Activated CD4-positive, alpha-beta T cell treated with anti-CD3 and anti-CD28 coated beads, Interleukin-2, amount 10 ng/mL, durations not matched to agents 7 days and 5 days (primary cell): ENCODE measurements around the gene POLK. TPM values are rescaled to one million over a fixed set of nuclear protein-coding genes. Genes with fewer than 3 reads are reported as not detected.

Experiments used
- CTCF ChIA-PET: fragments of 350-600 bp; sonication (Branson Sonifier 250); formaldehyde crosslinking; loops from one replicate; lab custom pipeline; 2021; ENCODE audit warnings: antibody characterized with exemption; lab: Charles Lee
- POLR2A ChIA-PET: fragments of 350-600 bp; sonication (Branson Sonifier 250); formaldehyde crosslinking; loops from one replicate; lab custom pipeline; 2021; ENCODE audit warnings: antibody characterized with exemption; lab: Charles Lee
- DNase-seq: peaks from one replicate; pipeline ENCODE4 v3.0.0-alpha.2; 2020
- H3K27ac Mint-ChIP-seq: one replicate; pipeline ENCODE4 v1.8.0; 2021; ENCODE audit warnings: mild to moderate bottlenecking, moderate library complexity, mixed read lengths
- H3K27me3 Mint-ChIP-seq: one replicate; pipeline ENCODE4 v1.8.0; 2021; ENCODE audit warnings: mixed read lengths
- H3K36me3 Mint-ChIP-seq: one replicate; pipeline ENCODE4 v1.8.0; 2021; ENCODE audit warnings: low read depth, mixed read lengths
- H3K4me1 Mint-ChIP-seq: one replicate; pipeline ENCODE4 v1.8.0; 2021; ENCODE audit warnings: mixed read lengths
- H3K4me3 Mint-ChIP-seq: one replicate; pipeline ENCODE4 v1.8.0; 2021; ENCODE audit warnings: mild to moderate bottlenecking, moderate library complexity, mixed read lengths
- H3K9me3 Mint-ChIP-seq: one replicate; pipeline ENCODE4 v1.8.0; 2021; ENCODE audit warnings: mixed read lengths
- total RNA-seq, 2 experiments: library from RNA; stranded (reverse); gene quantifications; one replicate each; pipeline ENCODE4 v1.2.3, GENCODE V29; 2021

The POLK gene
- total RNA-seq = 10 to 100 TPM; 27.1 to 30.3 TPM

DNA sequence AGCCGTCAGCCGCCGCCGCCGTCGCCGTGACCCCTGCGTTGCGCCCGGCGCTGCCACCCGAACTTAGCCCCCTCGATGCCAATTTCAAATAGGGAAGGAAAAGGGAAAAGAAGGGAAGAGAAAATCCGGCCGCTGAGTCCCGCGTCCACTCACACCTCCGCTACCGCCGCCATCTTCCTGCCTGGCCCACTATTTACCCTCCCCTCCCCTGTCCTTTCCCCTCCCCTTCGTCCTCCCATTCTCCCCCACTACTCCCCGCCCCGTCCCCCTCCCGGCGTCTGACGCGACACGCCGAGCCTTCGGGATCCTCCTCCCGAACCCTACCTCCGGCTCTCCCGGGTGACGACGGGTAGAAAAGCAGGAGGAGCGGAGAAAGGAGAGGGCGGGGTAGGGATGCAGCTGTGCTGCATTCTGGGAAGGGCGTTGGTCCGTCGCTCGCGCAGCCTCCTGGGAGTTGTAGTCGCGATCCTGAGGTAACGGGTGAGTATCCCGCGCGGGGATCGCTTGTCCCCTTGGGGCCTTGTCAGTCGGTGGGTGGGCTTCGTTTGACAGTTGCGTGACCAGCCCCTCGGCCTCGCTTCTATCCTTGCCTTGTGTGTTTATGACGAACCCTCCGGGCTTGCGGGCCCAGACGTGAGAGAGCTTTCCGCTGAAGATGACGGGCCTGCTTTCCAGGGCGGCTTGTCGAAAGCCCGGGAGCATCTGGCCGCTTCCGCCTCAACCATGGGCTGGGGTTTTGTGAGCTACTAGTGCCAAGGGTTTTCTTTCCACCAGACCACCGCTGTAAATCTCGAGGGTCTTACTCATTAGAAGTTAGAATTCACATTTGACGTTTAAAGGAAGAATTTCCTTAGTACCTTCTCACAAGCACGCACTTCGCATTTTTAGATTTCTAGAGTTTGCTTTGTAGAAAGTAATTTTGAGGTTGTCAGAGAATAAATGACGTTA lies at the start of gene POLK, which contains the start of gene CERT1:
Gene POLK, plus strand, starts transcription at position 457 of the 948 bp plus-strand sequence.
Gene CERT1, minus strand, starts transcription at position 195 of the 948 bp plus-strand sequence. CDS start 422 bp downstream, outside the sequence.
- peaks cover 24% of the 10 kb centered on the region for H3K36me3 Mint-ChIP-seq
- POLR2A ChIA-PET = interaction anchor here (0.7 kb wide), 1 partner anchor 137 kb away, joined by 4 read pairs; no protein-coding TSS in a partner anchor
- H3K4me1 Mint-ChIP-seq = peaks cover 45% of the 10 kb centered on the region
- no peaks in the 10 kb centered on the region for H3K27me3 Mint-ChIP-seq
- H3K4me3 Mint-ChIP-seq = peak within 1 kb of the TSS; percentile 97
- DNase-seq = peak; percentile 98
- peaks cover 7% of the 10 kb centered on the region for H3K9me3 Mint-ChIP-seq
- peak within 1 kb of the TSS; percentile 89 for H3K27ac Mint-ChIP-seq
- CTCF ChIA-PET = interaction anchor here (0.7 to 1.5 kb wide), 4 partner anchors 9 to 534 kb away, joined by 3 to 4 read pairs (median 3); no protein-coding TSS in a partner anchor

DNA sequence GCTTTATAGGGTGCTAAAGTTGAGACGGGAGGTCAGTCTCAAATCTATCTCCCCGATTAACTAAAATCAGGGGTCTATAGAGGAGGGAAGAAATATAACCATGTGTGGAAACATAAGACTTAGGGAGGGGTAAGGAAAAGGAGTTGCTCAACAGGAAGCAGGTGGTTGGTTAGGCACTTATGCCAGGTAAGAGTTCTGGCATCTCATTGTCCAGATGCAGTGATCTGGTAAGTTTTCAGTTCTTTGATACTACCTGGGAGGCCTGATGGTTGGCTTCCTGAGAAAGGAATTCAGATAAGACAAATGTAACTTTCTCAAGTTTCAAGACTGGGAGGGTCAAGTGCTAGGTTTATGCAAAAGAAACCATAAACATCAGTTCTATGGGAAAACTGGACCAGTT lies 48.0 kb upstream of the POLK start:
- no peak for DNase-seq
- CTCF ChIA-PET = no interaction called here
- Mint-ChIP-seq H3K4me1 (peaks cover 32% of the 10 kb centered on the region), H3K4me3 (no peak overlapping the region), H3K27ac (no peak overlapping the region), H3K36me3 (peaks cover 23% of the 10 kb centered on the region), H3K9me3 (peaks cover 18% of the 10 kb centered on the region), H3K27me3 (no peaks in the 10 kb centered on the region)
- POLR2A ChIA-PET = no interaction called here

DNA sequence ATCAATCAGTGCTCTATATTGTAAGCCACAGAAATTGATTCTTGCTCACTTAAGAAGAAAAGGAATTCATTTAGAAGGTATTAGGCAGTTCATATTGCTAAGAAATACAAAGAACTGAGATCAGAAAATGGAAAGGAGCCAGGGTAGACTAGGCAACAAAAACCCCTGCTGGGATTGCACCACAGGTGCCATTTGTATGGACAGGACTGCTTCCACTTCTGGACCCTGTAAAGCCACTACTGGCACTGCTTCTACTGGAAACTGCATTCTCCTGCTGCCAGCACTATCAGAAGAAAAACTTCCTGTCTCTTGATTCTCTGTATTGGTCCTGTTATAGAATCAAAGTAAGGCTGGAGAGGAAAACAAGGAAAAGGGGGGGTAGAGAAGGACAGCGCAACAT lies 46.2 kb upstream of the POLK start:
- CTCF ChIA-PET = no interaction called here
- H3K4me3 Mint-ChIP-seq = no peak overlapping the region
- peaks cover 30% of the 10 kb centered on the region for H3K9me3 Mint-ChIP-seq
- H3K4me1 Mint-ChIP-seq = peaks cover 32% of the 10 kb centered on the region
- POLR2A ChIA-PET = no interaction called here
- no peak overlapping the region for H3K27ac Mint-ChIP-seq
- H3K27me3 Mint-ChIP-seq = no peaks in the 10 kb centered on the region
- H3K36me3 Mint-ChIP-seq = peaks cover 30% of the 10 kb centered on the region
- DNase-seq = no peak

DNA sequence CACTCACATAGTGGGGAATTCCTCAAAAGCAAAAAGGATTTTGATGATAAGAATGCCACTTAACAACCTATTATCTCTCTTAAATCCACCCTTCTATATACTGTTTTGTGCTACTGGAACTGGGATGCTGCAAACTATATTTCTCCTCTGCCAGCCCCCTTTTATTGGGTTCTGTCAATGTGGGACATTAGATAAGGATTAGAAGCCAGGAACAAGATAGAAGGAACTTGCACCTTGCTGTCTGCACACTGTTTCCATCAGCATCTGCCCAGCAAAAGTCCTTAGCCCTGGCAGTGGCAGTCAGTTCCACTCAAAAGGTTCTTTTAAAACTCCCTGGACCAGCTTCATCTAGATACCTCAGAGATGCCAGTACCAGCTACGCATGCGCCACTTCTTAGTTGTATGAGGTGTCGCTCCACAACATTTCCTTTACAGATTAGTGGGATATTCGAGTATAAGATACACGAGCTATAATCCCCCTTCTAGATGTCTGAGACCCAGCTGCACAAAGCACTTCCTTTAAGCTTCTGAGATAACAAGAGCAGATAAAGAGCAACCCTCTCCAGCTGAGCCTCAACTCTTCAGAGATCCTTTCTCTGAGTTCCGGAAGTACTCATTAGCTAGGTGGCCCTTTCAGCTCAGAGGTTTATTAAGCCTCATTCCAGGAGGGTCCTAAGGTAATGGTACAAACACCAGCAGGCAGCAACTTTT lies 45.5 kb upstream of the POLK start:
- POLR2A ChIA-PET = no interaction called here

DNA sequence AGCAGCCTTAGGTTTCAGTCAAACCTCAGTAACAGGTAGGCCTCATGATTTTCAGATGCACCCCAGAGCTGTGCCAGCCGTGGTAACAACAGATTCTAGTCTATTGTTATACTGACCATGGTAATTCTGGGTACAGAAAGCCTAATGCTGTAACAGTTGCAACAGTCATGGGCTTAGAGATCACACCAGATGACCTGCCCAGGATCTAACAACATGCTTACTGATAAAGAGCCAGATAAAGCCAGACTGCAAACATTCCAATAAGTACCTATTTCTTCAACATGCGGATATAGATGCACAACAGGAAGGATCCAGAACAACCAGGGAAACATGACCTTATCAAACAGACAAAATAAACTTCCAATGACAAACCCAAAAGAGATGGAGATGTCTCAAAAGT lies 43.1 kb upstream of the POLK start:
- Mint-ChIP-seq H3K4me3 (no peak overlapping the region), H3K9me3 (peaks cover 31% of the 10 kb centered on the region), H3K27me3 (no peaks in the 10 kb centered on the region), H3K36me3 (peaks cover 30% of the 10 kb centered on the region), H3K4me1 (peaks cover 18% of the 10 kb centered on the region), H3K27ac (no peak overlapping the region)
- DNase-seq = no peak
- ChIA-PET POLR2A (no interaction called here), CTCF (no interaction called here)

More for the DNA sequence above, 45.5 kb upstream of the POLK start:
- CTCF ChIA-PET = interaction anchor here (0.6 to 0.7 kb wide), 2 partner anchors 17 to 1308 kb away, joined by 3 read pairs; no protein-coding TSS in a partner anchor
- Mint-ChIP-seq H3K36me3 (peaks cover 36% of the 10 kb centered on the region), H3K27ac (no peak overlapping the region), H3K4me3 (no peak overlapping the region), H3K4me1 (peaks cover 30% of the 10 kb centered on the region), H3K9me3 (peaks cover 36% of the 10 kb centered on the region), H3K27me3 (no peaks in the 10 kb centered on the region)
- no peak for DNase-seq

DNA sequence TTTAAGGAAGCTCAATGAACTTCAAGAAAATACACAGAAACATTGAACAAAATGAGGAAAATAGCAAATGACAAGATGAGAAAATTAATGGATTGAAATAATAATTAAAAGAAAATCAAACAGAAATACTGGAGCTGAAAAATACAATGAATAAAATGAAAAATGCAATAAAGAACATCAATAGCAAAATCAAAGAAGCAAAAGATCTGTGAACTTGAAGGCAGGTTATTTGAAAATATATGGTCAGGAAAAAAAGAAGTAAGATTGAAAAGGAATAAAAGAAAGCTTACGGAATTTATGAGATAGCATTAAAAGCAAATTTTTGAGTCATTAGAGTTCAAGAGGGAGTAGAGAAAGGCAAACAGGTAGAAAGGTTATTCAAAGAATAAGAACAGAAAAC lies 42.7 kb upstream of the POLK start:
- no peak for DNase-seq
- Mint-ChIP-seq H3K4me1 (peaks cover 13% of the 10 kb centered on the region), H3K27me3 (no peaks in the 10 kb centered on the region), H3K9me3 (peaks cover 31% of the 10 kb centered on the region), H3K4me3 (no peak overlapping the region), H3K27ac (no peak overlapping the region), H3K36me3 (peaks cover 30% of the 10 kb centered on the region)
- POLR2A ChIA-PET = no interaction called here
- CTCF ChIA-PET = no interaction called here

DNA sequence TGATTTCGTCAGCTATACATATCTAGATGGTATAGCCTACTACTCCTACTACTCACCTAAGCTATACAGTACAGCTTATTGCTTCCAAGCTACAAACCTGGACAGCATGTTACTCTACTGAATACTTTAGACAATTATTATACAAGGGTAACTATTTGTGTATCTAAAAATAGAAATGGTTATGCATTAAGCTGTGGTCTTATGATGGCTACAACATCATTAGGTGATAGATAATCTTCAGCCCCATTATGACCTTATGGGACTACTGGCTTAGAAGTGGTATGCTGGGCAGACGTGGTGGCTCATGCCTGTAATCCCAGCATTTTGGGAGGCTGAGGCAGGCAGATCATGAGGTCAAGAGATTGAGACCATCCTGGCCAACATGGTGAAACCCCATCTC lies 40.5 kb upstream of the POLK start:
- Mint-ChIP-seq H3K4me1 (peaks cover 7% of the 10 kb centered on the region), H3K9me3 (peaks cover 29% of the 10 kb centered on the region), H3K27ac (no peak overlapping the region), H3K27me3 (no peaks in the 10 kb centered on the region), H3K36me3 (peaks cover 34% of the 10 kb centered on the region), H3K4me3 (no peak overlapping the region)
- ChIA-PET CTCF (no interaction called here), POLR2A (no interaction called here)
- DNase-seq = no peak

DNA sequence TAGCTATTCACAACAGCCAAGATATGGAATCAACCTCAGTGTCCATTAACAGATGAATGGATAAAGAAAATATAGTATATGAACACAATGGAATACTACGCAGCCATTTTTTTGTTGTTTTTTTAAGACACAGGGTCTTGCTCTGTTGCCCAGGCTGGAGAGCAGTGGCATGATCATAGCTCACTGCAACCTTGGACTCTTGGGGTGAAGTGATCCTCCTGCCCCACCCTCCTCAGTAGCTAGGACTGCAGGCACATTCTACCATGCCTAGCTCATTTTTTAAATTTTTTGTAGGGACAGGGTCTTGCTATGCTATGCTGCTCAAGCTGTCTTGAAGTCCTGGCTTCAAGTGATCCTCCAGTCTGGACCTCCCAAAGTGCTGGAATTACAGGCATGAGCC lies 38.7 kb upstream of the POLK start:
- no peaks in the 10 kb centered on the region for H3K27me3 Mint-ChIP-seq
- ChIA-PET CTCF (no interaction called here), POLR2A (no interaction called here)
- H3K27ac Mint-ChIP-seq = no peak overlapping the region
- peaks cover 21% of the 10 kb centered on the region for H3K9me3 Mint-ChIP-seq
- H3K4me3 Mint-ChIP-seq = no peak overlapping the region
- H3K4me1 Mint-ChIP-seq = no peaks in the 10 kb centered on the region
- DNase-seq = no peak
- H3K36me3 Mint-ChIP-seq = peaks cover 39% of the 10 kb centered on the region

DNA sequence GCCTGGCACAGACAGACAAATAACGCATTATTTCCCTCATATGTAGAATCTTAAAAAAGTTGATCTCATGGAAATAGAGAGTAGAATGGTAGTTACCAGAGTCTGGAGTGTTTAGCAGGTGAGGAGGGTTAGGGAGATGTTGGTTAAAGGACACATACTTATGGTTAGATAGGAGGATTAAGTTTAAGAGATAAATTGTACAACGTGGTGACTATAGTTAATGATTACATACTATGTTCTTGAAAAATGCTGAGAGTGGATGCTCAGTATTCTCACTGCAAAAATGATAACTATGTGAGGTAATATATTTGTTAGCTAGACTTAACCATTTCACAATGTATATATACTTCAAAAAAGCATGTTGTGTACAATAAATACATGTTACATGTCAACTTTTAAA lies 38.2 kb upstream of the POLK start:
- POLR2A ChIA-PET = no interaction called here
- peaks cover 20% of the 10 kb centered on the region for H3K9me3 Mint-ChIP-seq

DNA sequence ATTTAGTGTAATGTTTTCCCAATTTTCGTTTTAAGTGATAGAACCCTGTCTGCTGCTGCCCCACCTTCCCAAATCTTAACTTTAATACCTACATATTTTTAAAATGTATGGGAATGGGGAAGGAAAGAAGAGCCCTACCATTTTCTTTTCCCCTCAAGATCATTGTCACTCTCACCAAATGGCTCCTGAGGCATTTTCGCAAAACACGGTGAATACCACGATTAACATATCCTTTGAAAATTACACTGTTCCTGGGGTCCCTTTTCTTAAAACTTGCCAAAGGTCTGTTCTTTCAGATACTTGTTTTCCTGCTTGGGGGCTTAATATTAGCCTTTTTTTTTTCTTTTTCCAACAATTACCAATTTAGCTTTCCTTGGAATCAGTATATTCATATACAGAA lies 36.3 kb upstream of the POLK start:
- Mint-ChIP-seq H3K27ac (no peak overlapping the region), H3K4me3 (no peak overlapping the region), H3K36me3 (peaks cover 23% of the 10 kb centered on the region), H3K4me1 (no peaks in the 10 kb centered on the region), H3K27me3 (no peaks in the 10 kb centered on the region), H3K9me3 (peaks cover 7% of the 10 kb centered on the region)
- ChIA-PET CTCF (interaction anchor here (1.0 kb wide), 1 partner anchor 11 kb away, joined by 3 read pairs; no protein-coding TSS in a partner anchor), POLR2A (no interaction called here)
- no peak for DNase-seq

More for the DNA sequence above, 38.2 kb upstream of the POLK start:
- peaks cover 37% of the 10 kb centered on the region for H3K36me3 Mint-ChIP-seq
- H3K4me1 Mint-ChIP-seq = no peaks in the 10 kb centered on the region
- CTCF ChIA-PET = no interaction called here
- no peak for DNase-seq
- no peak overlapping the region for H3K4me3 Mint-ChIP-seq
- H3K27me3 Mint-ChIP-seq = no peaks in the 10 kb centered on the region
- H3K27ac Mint-ChIP-seq = no peak overlapping the region

DNA sequence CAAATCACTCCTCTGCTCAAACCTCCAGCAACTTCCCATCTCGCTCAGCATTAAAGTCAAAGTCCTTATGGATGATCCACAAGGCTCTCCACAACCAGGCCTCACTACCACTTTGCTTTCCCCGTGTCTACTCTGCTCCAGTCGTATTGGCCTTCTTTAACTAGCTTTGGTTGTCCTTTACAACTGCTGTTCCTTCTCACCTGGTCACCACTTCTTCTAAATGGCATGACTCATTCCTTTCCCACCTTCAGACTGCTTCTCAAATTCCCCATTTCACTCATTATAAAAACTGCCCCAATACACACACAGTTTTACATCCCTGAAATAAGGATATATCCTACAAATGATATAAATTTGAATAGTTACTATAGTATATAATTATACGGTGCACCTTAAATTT lies 30.7 kb upstream of the POLK start:
- ChIA-PET CTCF (no interaction called here), POLR2A (no interaction called here)
- peaks cover 41% of the 10 kb centered on the region for H3K36me3 Mint-ChIP-seq
- no peaks in the 10 kb centered on the region for H3K27me3 Mint-ChIP-seq
- no peak for DNase-seq
- H3K4me1 Mint-ChIP-seq = peaks cover 5% of the 10 kb centered on the region
- H3K27ac Mint-ChIP-seq = no peak overlapping the region
- no peak overlapping the region for H3K4me3 Mint-ChIP-seq
- peaks cover 19% of the 10 kb centered on the region for H3K9me3 Mint-ChIP-seq

DNA sequence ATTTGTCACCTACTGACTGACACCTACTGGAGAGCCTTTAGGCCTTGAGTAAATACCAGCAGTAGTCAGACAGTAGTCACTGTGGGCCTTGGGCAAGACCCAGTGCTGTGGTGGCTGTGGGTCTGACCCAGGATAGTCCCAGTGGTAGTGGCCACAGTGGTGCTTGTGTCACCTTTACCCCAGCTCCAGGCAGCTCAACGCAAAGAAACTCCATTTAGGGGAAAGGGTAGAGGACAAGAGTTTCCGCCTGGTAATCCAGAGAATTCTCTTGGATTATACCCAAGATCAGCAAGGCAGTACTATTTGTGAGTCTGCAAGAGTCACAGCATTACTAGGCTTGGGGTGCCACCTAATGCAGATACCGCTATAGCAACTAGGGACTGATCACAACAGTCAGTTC lies 29.2 kb upstream of the POLK start:
- peaks cover 45% of the 10 kb centered on the region for H3K36me3 Mint-ChIP-seq
- peaks cover 5% of the 10 kb centered on the region for H3K4me1 Mint-ChIP-seq

DNA sequence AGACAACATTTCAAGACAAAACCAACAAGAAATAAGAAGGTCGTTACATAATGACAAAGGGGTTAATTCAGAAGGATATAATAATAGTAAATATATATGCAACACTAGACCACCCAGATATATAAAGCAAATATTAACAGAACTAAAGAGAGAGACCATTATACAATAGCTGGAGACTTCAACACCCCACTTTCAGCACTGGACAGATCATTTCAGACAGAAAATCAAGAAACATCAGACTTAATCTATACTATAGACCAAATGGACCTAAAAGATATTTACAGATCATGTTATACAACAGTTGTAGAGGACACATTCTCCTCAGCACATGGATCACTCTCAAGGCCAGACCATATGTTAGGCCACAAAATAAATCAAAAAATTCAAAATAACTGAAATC lies 27.1 kb upstream of the POLK start:
- no peak overlapping the region for H3K27ac Mint-ChIP-seq
- DNase-seq = no peak
- ChIA-PET CTCF (no interaction called here), POLR2A (no interaction called here)
- no peak overlapping the region for H3K4me3 Mint-ChIP-seq
- H3K4me1 Mint-ChIP-seq = peaks cover 5% of the 10 kb centered on the region
- H3K9me3 Mint-ChIP-seq = peaks cover 42% of the 10 kb centered on the region
- H3K36me3 Mint-ChIP-seq = peaks cover 54% of the 10 kb centered on the region
- no peaks in the 10 kb centered on the region for H3K27me3 Mint-ChIP-seq

More for the DNA sequence above, 29.2 kb upstream of the POLK start:
- Mint-ChIP-seq H3K27ac (no peak overlapping the region), H3K9me3 (peaks cover 28% of the 10 kb centered on the region), H3K4me3 (no peak overlapping the region), H3K27me3 (no peaks in the 10 kb centered on the region)
- no peak for DNase-seq
- ChIA-PET POLR2A (no interaction called here), CTCF (no interaction called here)
